Fibroblast of the aortic adventitia (primary cell): ENCODE results near the gene FXYD5. TPM values are rescaled to one million over a fixed set of nuclear protein-coding genes. Genes with fewer than 3 reads are reported as not detected.
A peak's percentile ranks its signal among the peaks of the same experiment; 100 is the strongest.

ENCODE experiments used
- DNase-seq: peaks from one replicate; pipeline ENCODE4 v3.0.0-alpha.2; 2010; ENCODE audit warnings: low read depth
- H3K4me3 ChIP-seq: 2 replicates; pipeline ENCODE4 v1.5.1; 2011; ENCODE audit warnings: low read depth, mild to moderate bottlenecking, control low read depth, low read length, moderate library complexity
- total RNA-seq: library from RNA; depleted of rRNA; stranded (reverse); fragments of >200 nt; gene quantifications from 2 replicates; pipeline ENCODE4 v1.2.3, GENCODE V29; 2012; ENCODE audit warnings: low replicate concordance
- TF ChIP-seq, protein P1 (sequence below): IDR thresholded peaks from 2 replicates; pipeline ENCODE4 v1.5.1; 2011; ENCODE audit warnings: mild to moderate bottlenecking, low read length, control low read depth, inconsistent platforms; ENCODE audit not compliant: insufficient read depth

FXYD5 gene
- total RNA-seq, 1 donor, result 59.8 TPM

DNA sequence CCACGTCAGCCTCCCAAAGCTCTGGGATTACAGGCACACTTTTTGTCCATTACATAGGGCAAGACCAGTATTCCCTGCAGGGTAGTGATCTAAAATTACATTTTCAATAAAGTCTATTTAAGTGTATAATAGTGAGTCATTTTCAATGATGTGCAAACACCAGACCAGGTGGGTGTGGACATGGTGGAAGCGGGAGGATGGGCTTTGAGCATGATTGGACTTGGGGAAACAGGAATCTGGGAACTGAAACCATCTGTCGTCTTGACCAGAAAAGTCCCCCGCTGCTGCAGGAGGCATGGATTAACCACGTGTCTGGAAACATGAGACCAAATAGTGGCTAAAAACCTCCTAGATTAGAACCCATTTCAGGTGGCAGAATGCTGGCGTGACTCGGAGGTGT lies 34.0 kb upstream of the FXYD5 start:
- TF ChIP-seq, protein P1, sequence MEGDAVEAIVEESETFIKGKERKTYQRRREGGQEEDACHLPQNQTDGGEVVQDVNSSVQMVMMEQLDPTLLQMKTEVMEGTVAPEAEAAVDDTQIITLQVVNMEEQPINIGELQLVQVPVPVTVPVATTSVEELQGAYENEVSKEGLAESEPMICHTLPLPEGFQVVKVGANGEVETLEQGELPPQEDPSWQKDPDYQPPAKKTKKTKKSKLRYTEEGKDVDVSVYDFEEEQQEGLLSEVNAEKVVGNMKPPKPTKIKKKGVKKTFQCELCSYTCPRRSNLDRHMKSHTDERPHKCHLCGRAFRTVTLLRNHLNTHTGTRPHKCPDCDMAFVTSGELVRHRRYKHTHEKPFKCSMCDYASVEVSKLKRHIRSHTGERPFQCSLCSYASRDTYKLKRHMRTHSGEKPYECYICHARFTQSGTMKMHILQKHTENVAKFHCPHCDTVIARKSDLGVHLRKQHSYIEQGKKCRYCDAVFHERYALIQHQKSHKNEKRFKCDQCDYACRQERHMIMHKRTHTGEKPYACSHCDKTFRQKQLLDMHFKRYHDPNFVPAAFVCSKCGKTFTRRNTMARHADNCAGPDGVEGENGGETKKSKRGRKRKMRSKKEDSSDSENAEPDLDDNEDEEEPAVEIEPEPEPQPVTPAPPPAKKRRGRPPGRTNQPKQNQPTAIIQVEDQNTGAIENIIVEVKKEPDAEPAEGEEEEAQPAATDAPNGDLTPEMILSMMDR, result no peak
- DNase-seq, result peak; percentile 79
- no peak overlapping the region for H3K4me3 ChIP-seq

DNA sequence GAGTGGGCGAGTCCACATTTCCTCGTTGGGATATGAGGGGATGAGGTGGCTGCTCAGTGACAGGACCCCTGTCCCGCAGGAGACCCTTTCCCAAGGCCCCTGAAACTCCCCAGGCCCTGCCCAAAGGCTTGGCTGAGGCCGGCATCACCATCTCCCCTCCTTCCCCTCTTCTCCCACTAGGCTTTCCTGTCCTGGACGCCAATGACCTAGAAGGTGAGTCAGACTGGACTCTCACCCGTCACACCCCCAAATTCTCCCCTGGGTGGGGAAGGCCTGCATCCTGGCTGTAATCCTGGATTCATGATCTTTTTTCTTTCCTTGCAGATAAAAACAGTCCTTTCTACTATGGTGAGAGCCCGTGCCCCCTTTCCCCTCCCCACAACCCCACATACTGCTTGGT lies 33.6 kb upstream of the FXYD5 start:
- no peak overlapping the region for H3K4me3 ChIP-seq
- TF ChIP-seq, protein P1, result no peak
- peak; percentile 25 for DNase-seq

DNA sequence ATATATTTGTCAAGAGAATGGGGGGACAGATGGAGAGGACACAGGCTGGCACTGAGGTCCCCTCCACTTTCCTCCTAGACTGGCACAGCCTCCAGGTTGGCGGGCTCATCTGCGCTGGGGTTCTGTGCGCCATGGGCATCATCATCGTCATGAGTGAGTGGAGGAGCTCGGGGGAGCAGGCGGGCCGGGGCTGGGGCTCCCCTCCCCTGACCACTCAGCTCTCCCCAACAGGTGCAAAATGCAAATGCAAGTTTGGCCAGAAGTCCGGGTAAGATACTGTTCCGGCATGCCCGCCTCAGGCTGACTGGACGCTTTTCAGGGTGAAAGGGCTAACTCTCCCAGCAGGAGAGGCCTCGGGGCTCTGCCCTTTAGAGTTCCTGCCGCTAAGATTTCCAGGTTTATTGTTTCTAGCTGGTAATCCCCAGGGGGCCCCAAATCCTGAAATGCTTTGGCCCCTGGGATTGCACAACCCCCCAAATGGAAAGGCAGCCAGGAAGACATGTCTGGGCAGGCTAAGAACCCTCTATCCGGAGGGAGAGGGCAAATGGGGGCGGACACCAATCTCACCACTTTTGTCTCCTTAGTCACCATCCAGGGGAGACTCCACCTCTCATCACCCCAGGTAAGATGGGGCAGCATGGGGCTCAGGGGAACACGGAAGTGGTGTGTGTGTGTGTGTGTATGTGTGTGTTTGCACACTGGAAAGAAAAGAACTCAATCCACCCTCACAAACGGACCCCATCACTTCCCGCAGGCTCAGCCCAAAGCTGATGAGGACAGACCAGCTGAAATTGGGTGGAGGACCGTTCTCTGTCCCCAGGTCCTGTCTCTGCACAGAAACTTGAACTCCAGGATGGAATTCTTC lies 31.6 kb upstream of the FXYD5 start:
- DNase-seq, result no peak
- no peak overlapping the region for H3K4me3 ChIP-seq
- TF ChIP-seq, protein P1, result no peak

DNA sequence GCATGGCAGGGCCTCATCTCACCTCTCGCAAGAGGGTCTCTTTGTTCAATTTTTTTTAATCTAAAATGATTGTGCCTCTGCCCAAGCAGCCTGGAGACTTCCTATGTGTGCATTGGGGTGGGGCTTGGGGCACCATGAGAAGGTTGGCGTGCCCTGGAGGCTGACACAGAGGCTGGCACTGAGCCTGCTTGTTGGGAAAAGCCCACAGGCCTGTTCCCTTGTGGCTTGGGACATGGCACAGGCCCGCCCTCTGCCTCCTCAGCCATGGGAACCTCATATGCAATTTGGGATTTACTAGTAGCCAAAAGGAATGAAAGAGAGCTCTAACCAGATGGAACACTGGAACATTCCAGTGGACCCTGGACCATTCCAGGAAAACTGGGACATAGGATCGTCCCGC lies 31.0 kb upstream of the FXYD5 start:
- H3K4me3 ChIP-seq, result peak overlapping the region; percentile 87
- TF ChIP-seq, protein P1, result no peak

DNA sequence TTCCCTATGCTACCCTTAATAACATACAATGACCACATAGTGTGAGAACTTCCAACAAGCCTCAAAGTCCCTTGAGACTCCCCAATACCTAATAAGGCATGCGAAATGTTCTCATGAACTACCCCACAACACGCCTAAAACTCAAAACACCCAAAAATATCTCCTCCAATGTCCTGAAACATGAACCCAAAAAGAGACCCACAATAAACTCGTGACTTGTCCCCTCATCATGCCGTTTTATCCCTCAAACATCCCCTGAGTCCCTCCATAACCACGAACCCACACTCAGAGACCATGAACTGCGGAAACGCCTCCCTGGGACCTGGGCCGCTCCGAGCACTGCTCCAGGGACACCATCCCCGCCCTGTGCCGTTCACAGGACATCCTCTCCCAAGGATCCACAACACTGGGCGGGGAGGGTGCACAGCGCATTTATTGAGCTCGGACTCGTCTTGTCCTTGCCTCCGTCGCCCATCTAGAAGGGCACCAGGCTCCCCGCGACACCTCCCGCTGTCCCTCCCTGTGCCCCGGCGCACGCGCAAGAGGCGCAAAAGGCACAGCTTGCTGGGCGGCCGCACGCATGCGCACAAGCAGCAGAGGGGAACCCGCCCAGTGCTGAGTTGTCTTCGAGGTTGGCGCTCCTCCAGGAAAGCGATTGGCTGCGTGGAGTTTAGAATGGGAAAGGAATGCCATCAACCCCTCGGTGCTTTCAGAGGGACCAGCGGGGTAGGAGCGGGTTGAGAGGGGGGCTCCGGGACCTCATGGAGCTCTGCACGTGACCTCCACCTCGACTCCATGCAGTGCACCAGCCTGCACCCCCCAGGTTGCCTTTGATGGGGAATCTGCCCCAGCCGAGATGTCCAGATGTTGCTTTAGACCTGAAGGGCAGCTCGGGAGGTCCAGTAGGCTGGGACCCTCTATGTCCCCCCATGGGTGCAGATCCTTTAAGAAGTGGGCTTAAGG lies 30.2 kb upstream of the FXYD5 start:
- peak overlapping the region; percentile 87 for H3K4me3 ChIP-seq
- TF ChIP-seq, protein P1, result no peak
- DNase-seq, result peak; percentile 94

More for the DNA sequence above, 31.0 kb upstream of the FXYD5 start:
- DNase-seq, result no peak

DNA sequence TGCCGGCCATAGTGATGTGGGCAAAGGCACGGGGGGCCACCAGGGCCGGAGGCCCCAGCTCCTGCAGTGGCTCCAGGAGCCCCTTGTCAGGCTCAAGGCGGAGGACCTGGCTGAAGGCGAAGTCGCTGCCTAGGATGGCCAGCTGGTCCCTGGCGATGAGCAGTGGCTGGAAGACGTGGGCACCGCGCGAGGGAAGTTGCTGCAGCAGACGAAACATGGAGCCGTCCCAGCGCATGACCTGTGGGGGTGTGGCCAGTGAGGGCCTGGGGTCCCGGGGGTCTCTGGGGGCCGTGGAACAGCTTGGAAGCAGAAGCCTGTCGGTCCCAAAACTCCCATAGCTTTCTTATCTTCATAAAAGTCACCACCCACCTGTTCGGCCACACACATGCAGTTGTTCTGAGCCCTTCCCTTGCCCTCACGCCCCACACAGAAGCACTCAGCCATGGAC lies 29.2 kb upstream of the FXYD5 start:
- TF ChIP-seq, protein P1, result no peak
- no peak for DNase-seq
- H3K4me3 ChIP-seq, result no peak overlapping the region
